Stimulated activated CD8-positive, alpha-beta memory T cell treated with anti-CD3 and anti-CD28 coated beads, Interleukin-4, amount 100 ng/mL, for 1 hour (primary cell): Measurements from ENCODE around the gene IQSEC1.

Experiments
- DNase-seq, 2 donors: peaks; one replicate each; pipeline ENCODE4 v3.0.0-alpha.2; 2020; ENCODE audit warnings: low read depth in 2 of 2, low spot score in 1 of 2

Gene IQSEC1

GRCh38 chr3:13051066-13051465 lies 22.2 kb downstream of the IQSEC1 start:
- no peak for DNase-seq

- no peak for DNase-seq
Measured at GRCh38 chr3:13050446-13050845, 22.8 kb downstream of the IQSEC1 start.

DNA sequence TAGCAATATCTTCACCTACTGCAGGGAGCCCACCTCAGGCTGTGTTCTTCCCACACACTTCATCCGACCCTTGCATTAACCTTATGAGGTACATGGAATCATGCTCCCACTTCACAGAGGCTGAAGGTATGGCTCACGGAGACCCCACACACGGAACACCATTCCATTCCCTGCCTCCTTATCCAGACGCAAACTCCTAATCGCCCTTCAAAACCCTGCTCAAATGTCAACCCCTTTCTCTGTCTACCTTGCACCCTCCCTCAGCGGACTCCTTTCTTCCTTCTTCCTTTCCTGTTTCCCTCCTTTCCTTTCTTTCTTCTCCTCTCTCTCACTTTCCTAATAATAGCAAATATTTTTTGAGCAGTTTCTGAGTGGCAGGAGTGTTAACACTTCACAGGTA lies 23.8 kb downstream of the IQSEC1 start:
- DNase-seq: no peak

DNA sequence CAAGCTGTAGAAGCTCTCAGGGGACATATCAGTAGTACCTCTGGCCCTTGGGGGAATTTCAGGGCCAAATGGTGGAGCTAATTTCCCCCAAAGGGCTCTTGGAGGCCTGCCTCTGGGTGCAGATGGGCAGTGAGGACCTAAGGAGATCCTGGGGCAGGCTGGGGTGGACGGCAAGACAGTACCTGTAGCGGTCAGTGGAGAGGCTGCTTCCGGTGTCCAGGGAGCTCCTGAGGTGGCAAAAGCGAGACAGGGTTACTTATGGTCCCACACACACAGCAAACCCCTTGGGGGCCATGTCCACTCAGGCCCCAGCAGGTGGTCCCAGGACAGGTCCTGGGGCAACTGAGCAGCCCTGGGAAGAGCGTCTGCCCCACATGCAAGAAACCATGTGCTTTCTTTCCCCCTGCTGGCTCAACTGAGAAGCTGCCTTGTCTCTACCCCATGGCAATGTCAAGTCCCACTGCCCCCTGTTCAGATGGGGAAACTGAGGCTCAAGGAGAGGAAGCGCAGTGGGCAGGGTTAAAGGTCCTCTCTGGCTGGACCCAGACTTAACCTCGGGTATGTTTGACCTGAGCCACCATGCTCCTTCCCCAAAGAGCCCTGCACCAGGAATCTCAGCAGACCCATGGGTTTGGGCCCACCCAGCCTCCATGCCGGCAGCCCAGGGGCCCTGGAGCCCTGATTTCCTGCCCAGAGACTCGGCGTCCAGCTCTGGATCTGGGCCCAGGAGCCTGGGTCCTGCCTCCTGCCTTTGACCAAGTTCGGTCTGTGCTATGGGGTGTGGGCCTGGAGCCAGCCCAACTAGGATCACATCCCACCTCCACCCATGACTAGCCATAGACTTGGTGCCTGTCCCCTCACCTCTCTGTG lies 25.7 kb downstream of the IQSEC1 start:
- no peak for DNase-seq

GRCh38 chr3:13046569-13047274 lies 26.5 kb downstream of the IQSEC1 start:
- no peak for DNase-seq

- DNase-seq: no peak
Measured at GRCh38 chr3:13045904-13046568, 27.2 kb downstream of the IQSEC1 start.

GRCh38 chr3:13045241-13045903 lies 27.9 kb downstream of the IQSEC1 start:
- no peak for DNase-seq

GRCh38 chr3:13044496-13045240 lies 28.6 kb downstream of the IQSEC1 start:
- DNase-seq: no peak

DNA sequence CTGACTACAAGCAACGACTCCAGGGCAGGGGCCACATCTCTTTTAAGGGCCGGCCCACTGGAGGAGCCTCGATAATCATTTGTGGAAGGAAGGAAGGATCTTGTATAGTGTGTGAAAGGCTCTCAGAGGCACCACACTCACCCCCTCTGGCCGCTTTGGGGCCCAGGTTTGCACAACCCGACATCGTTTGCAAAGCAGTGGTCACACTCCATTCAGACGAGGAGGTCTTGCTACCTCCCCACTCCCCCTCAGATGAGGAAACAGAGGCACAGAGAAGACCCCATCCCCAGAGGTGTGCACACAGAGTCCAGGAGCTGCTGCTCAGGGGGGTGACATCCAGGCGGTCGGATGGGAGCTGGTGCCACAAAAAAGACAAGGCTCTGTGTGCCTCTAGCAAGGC lies 29.6 kb downstream of the IQSEC1 start:
- DNase-seq: no peak

- no peak for DNase-seq
Measured at GRCh38 chr3:13042715-13043271, 30.4 kb downstream of the IQSEC1 start.

- no peak for DNase-seq
Measured at GRCh38 chr3:13042127-13042701, 31.0 kb downstream of the IQSEC1 start.

DNA sequence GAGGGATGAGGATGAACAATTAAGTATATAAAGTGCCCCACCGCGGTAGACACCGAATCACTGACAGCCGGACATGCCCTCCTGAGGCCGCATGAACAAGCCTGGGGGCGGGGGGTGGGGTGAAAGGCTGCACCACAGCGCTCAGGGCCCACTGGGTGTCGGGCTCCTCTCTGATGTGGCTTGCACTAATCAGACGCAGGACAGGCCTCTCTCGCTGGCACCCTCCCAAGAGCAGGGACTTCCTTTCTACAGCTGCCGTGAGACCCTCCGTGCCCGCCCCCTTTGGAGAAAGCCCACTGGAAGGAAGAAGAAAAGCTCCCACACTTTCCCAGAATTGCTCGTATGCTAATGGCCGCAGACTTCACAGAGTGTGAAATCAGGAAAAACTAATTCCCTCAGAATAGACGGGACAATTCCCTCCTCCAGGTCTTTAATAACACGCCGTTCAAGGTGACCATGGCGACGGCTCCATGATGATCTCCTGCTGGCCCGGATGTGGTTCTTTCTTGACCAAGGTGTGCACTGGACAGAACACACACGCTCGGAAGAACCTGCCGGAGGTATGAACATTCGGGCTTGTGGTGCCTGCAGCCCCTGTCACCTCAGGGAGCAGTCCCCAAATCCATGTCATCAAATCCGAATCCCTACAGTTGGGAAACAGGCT lies 32.0 kb downstream of the IQSEC1 start:
- DNase-seq: no peak

- DNase-seq: peak; percentile 20 to 26
Measured at GRCh38 chr3:13040361-13041074, 32.7 kb downstream of the IQSEC1 start.

DNA sequence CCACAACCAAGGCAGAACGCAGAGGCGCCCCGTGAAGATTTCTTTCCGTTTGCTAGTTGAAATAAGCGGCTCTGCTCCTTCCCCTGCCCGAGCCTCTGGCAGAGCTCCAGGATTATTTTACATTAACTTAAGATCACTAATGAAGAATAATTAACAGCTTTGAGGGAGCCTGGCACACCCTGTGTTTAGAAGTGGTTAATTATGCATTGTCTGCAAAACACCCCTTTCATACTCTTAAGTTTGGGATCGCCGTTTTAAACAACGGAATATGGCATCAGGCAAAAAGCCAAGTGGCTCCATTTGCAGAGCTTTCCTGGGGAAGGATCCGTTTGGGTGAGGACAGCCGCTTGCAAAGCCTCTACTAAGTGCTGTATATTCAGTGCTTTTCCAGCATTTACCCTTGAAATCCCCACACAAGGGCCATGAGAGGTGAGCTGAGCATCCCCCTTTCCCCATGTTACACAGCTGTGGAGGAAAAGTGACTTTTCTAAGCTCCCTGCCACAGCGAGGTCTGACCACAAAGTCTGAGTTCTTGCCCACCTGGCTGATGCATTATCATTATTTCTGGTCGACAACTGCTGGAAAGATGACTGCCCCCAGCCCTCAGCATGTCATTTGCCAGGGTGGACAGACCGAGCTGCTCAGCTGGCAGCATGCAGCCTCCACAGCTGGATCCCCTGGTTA lies 33.9 kb downstream of the IQSEC1 start:
- DNase-seq: no peak

GRCh38 chr3:13037458-13038117 lies 35.6 kb downstream of the IQSEC1 start:
- DNase-seq: no peak

GRCh38 chr3:13034861-13035260 lies 38.4 kb downstream of the IQSEC1 start:
- DNase-seq: no peak

DNA sequence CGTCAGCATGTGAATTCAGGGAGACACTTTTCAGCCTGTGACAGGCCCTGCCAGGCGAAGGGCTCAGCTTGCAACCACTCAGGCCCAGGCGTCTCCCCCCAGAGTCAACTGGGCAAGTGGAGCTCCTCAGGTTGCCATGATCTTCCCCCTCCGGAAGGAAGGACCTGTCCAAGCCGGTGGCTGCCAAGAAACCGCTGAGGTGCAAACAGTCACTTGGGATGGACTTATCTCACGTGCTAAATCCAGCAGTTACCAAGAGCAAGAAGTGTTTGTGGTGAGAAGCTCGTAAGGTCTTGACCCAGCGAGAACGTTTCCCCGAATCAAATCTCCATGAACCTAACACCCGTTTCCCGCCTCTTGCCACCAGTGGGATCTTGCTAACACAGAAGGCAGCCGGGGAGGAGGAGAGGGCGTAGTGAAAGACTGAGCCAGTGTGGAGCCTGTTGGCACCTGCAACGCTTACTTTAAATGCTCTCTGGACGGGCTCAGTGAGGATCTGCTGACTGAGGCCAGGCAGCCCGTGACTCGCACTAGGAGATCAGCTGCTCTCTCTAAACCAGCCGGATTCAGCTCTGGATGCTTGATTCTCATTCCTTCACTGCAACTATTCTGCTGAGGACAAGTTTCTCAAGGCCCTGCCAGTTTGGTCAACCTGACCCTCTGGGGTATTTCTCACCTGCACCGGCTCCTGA lies 39.0 kb downstream of the IQSEC1 start:
- no peak for DNase-seq
